HL-60 (cell line): Measurements from ENCODE around the gene TXLNA.

Experiments
- DNase-seq, 2 experiments: peaks; one replicate each; pipeline ENCODE4 v3.0.0-alpha.2; 2010 to 2020; ENCODE audit warnings: low read depth in 1 of 2, low spot score in 1 of 2
- H3K27ac ChIP-seq: fragments of 250-450 bp; sonication (Bioruptor Pico); replicated peaks from 2 replicates; pipeline ENCODE4 v1.5.1; 2020; ENCODE audit warnings: mild to moderate bottlenecking, moderate library complexity
- H3K27me3 ChIP-seq: fragments of 250-450 bp; sonication (Bioruptor Pico); 2 replicates; pipeline ENCODE4 v1.5.1; 2021; ENCODE audit warnings: mild to moderate bottlenecking, moderate library complexity; ENCODE audit not compliant: insufficient read depth, poor library complexity, severe bottlenecking
- H3K4me3 ChIP-seq: replicated peaks from 2 replicates; pipeline ENCODE4 v1.5.1; 2011; ENCODE audit warnings: mild to moderate bottlenecking, control low read depth, low read length; ENCODE audit not compliant: insufficient read depth
- CTCF ChIP-seq: IDR thresholded peaks from one replicate; pipeline ENCODE4 v1.5.1; 2011; ENCODE audit warnings: low read length, control low read depth, inconsistent platforms; ENCODE audit not compliant: insufficient read depth
- GABPA ChIP-seq: IDR thresholded peaks from 2 replicates; pipeline ENCODE4 v1.6.1; 2012; ENCODE audit warnings: low read depth
- POLR2AphosphoS5 ChIP-seq: IDR thresholded peaks from 2 replicates; pipeline ENCODE4 v1.6.1; 2012; ENCODE audit warnings: low read depth
- REST ChIP-seq: IDR thresholded peaks from 2 replicates; pipeline ENCODE4 v1.6.1; 2012; ENCODE audit warnings: low read depth; ENCODE audit not compliant: insufficient replicate concordance
- SPI1 ChIP-seq: IDR thresholded peaks from 2 replicates; pipeline ENCODE4 v1.6.1; 2012; ENCODE audit warnings: low read depth, mild to moderate bottlenecking, borderline replicate concordance

The TXLNA gene

GRCh38 chr1:32221581-32221979 lies 42.1 kb downstream of the TXLNA start:
- TF ChIP-seq SPI1 (no peak), GABPA (no peak), CTCF (no peak), REST (no peak), POLR2AphosphoS5 (no peak)
- Histone ChIP-seq H3K4me3 (peak overlapping the region; percentile 94), H3K27ac (peak overlapping the region; percentile 75), H3K27me3 (no peaks in the 10 kb centered on the region)
- no peak for DNase-seq

- DNase-seq = peak; percentile 86 to 92
- TF ChIP-seq POLR2AphosphoS5 = peak; percentile 85
- peak; percentile 35; the same call in 1 of the 2 replicates for TF ChIP-seq SPI1
- TF ChIP-seq REST = peak; percentile 58
- TF ChIP-seq GABPA = peak; percentile 87
- TF ChIP-seq CTCF = no peak
- Histone ChIP-seq H3K4me3 (peak within 1 kb of the TSS; percentile 94), H3K27ac (peak within 1 kb of the TSS; percentile 75), H3K27me3 (no peaks in the 10 kb centered on the region)
Measured at GRCh38 chr1:32221980-32222755, 42.7 kb downstream of the TXLNA start, which contains the start of the genes EIF3I and TMEM234. Gene EIF3I, plus strand, starts transcription at chr1:32222407. Its CDS starts 35 bp downstream, at chr1:32222442. Gene TMEM234, minus strand, starts transcription at chr1:32222353. Its CDS starts 31 bp downstream, at chr1:32222322.

GRCh38 chr1:32223683-32224082 lies 44.2 kb downstream of the TXLNA start:
- TF ChIP-seq POLR2AphosphoS5 (no peak), GABPA (no peak), REST (no peak), SPI1 (no peak), CTCF (no peak)
- Histone ChIP-seq H3K27ac (no peak overlapping the region), H3K27me3 (no peaks in the 10 kb centered on the region), H3K4me3 (no peak overlapping the region)
- DNase-seq = no peak
